Smooth muscle cell (in vitro differentiated cells): ENCODE data around the gene LRRC27. TPM values are rescaled to one million over a fixed set of nuclear protein-coding genes. Genes with fewer than 3 reads are reported as not detected.

Experiments
- DNase-seq: peaks from one replicate; lab custom pipeline; 2025; ENCODE audit not compliant: unreplicated experiment; lab: John Stamatoyannopoulos, UW
- H2AFZ ChIP-seq: fragments of 200-600 bp; sonication (generic); 2 replicates; pipeline ENCODE4 v1.6.0; 2016; ENCODE audit warnings: antibody characterized with exemption, low read depth, mild to moderate bottlenecking
- H3F3A ChIP-seq: fragments of 200-600 bp; sonication (generic); 2 replicates; pipeline ENCODE4 v1.6.0; 2017; ENCODE audit warnings: antibody characterized with exemption, low read depth
- H3K27ac ChIP-seq: fragments of 200-600 bp; sonication (generic); 2 replicates; pipeline ENCODE4 v1.5.1; 2016; ENCODE audit warnings: low read depth, mild to moderate bottlenecking
- H3K27me3 ChIP-seq: fragments of 200-600 bp; sonication (generic); 2 replicates; pipeline ENCODE4 v1.6.1; 2016; ENCODE audit warnings: low read depth, mild to moderate bottlenecking
- H3K36me3 ChIP-seq: fragments of 200-600 bp; sonication (generic); 2 replicates; pipeline ENCODE4 v1.5.1; 2016; ENCODE audit warnings: low read depth
- H3K4me1 ChIP-seq: fragments of 200-600 bp; sonication (generic); 2 replicates; pipeline ENCODE4 v1.5.1; 2016; ENCODE audit warnings: low read depth
- H3K4me2 ChIP-seq: fragments of 200-600 bp; sonication (generic); 2 replicates; pipeline ENCODE4 v1.6.0; 2016; ENCODE audit warnings: mild to moderate bottlenecking
- H3K4me3 ChIP-seq: fragments of 200-600 bp; sonication (generic); 2 replicates; pipeline ENCODE4 v1.5.1; 2016; ENCODE audit warnings: mild to moderate bottlenecking
- H3K79me2 ChIP-seq: fragments of 200-600 bp; sonication (generic); 2 replicates; pipeline ENCODE4 v1.6.0; 2016; ENCODE audit warnings: low read depth, mild to moderate bottlenecking
- H3K9ac ChIP-seq: fragments of 200-600 bp; sonication (generic); 2 replicates; pipeline ENCODE4 v1.6.0; 2016; ENCODE audit warnings: low read depth
- H3K9me3 ChIP-seq: fragments of 200-600 bp; sonication (generic); replicated peaks from 2 replicates; pipeline ENCODE4 v1.5.1; 2016; ENCODE audit warnings: low read depth
- H4K20me1 ChIP-seq: fragments of 200-600 bp; sonication (generic); 2 replicates; pipeline ENCODE4 v1.6.0; 2016; ENCODE audit warnings: low read depth
- WGBS: methylation state at CpG from one replicate; pipeline ENCODE4 v1.1.7; 2016; ENCODE audit warnings: low lambda C conversion rate; 5-methylcytosine and 5-hydroxymethylcytosine counted together
- polyA plus RNA-seq: library from polyadenylated mRNA; unstranded; fragments of >200 nt; fragmentation: Nextera tagmentation; extraction: Ambion mirVana; gene quantifications from 2 replicates; pipeline ENCODE4 v1.2.1, GENCODE V29; 2016
- total RNA-seq: library from RNA; depleted of rRNA; stranded (reverse); fragments of >200 nt; gene quantifications from 2 replicates; pipeline ENCODE4 v1.2.3, GENCODE V29; 2014
- TF ChIP-seq, protein P1 (sequence below): fragments of 200-600 bp; sonication (generic); IDR thresholded peaks from 2 replicates; pipeline ENCODE4 v1.5.1; 2017; ENCODE audit warnings: borderline replicate concordance, mild to moderate bottlenecking, antibody characterized with exemption; ENCODE audit not compliant: insufficient read depth, poor library complexity, severe bottlenecking

Gene LRRC27
- total and polyA plus RNA-seq, 2 experiments from 2014 or later = 7.6 to 11.5 TPM

DNA sequence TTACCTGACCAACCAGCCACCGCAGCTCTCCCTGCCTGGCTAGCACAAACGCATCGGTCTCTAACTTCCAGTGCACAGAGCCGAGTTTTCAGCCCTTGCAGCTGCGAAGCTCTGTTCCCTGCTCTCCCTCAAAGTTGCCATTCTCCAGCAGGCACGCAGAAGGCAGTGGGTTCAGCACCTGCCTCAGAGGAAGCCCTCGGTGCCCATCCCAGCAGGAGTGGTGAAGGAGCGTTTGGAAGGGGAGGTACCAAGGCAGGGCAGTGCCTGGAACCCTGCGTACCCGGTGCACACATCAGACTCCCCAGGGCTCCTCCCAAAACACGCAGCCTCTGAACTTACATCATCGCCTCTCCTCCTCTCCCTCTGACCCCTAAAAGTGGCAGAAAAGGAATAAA, 22.5 kb upstream of the LRRC27 start:
- WGBS = 86% methylated on average over 12 of the region's 12 CpGs
- TF ChIP-seq, protein P1, sequence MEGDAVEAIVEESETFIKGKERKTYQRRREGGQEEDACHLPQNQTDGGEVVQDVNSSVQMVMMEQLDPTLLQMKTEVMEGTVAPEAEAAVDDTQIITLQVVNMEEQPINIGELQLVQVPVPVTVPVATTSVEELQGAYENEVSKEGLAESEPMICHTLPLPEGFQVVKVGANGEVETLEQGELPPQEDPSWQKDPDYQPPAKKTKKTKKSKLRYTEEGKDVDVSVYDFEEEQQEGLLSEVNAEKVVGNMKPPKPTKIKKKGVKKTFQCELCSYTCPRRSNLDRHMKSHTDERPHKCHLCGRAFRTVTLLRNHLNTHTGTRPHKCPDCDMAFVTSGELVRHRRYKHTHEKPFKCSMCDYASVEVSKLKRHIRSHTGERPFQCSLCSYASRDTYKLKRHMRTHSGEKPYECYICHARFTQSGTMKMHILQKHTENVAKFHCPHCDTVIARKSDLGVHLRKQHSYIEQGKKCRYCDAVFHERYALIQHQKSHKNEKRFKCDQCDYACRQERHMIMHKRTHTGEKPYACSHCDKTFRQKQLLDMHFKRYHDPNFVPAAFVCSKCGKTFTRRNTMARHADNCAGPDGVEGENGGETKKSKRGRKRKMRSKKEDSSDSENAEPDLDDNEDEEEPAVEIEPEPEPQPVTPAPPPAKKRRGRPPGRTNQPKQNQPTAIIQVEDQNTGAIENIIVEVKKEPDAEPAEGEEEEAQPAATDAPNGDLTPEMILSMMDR = no peak

DNA sequence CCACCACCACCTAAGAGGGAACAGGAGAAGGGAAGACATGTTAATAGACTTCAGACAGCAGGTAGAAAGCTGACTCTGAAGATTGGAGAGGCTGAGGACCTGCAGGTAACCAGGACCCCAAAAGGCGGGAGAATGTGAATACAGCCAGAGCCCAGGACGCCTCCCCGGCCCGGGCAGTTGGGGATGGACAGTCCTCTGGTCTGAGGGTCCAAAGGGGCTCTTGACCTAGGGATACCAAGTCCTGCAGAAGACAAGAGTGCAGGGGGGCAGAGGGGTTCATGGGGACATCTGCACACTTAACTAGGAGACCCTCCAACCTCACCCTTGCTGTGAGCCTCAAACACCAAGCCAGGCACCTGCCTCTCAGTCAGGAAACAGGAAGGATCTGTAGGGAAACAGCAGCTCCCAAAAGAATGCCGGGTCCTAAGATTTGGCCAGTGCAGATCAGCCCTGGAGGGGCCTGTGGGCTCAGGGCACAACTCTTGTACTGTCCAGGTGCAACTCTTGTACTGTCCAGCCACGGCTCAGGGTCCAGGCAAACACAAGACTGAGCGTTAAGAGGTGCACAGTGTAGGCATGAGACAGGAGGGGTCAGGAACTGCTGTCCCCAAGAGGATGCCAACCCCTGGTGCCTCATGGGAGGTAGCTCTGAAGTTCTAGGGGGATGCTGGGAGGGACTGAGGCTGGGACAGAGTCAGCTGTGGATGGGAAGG, 22.0 kb upstream of the LRRC27 start:
- Histone ChIP-seq H3K36me3 (no peaks in the 10 kb centered on the region), H3K27me3 (peaks cover 18% of the 10 kb centered on the region), H3K27ac (no peak overlapping the region), H3K9ac (no peak overlapping the region), H3K4me1 (peaks cover 7% of the 10 kb centered on the region), H3F3A (no peaks in the 10 kb centered on the region), H3K9me3 (no peaks in the 10 kb centered on the region), H4K20me1 (no peaks in the 10 kb centered on the region), H3K4me3 (no peak overlapping the region), H2AFZ (no peak overlapping the region), H3K79me2 (no peaks in the 10 kb centered on the region), H3K4me2 (no peak overlapping the region)
- DNase-seq = no peak
- TF ChIP-seq, protein P1 = no peak
- WGBS = 96% methylated on average over 7 of the region's 7 CpGs

More for the DNA sequence above, 22.5 kb upstream of the LRRC27 start:
- H3K79me2 ChIP-seq = no peaks in the 10 kb centered on the region
- no peak overlapping the region for H3K27ac ChIP-seq
- no peak overlapping the region for H3K4me2 ChIP-seq
- no peaks in the 10 kb centered on the region for H3F3A ChIP-seq
- no peaks in the 10 kb centered on the region for H3K9me3 ChIP-seq
- no peaks in the 10 kb centered on the region for H3K36me3 ChIP-seq
- H2AFZ ChIP-seq = no peak overlapping the region
- peaks cover 21% of the 10 kb centered on the region for H3K27me3 ChIP-seq
- no peak overlapping the region for H3K9ac ChIP-seq
- peaks cover 7% of the 10 kb centered on the region for H3K4me1 ChIP-seq
- DNase-seq = no peak
- H4K20me1 ChIP-seq = no peaks in the 10 kb centered on the region
- no peak overlapping the region for H3K4me3 ChIP-seq

DNA sequence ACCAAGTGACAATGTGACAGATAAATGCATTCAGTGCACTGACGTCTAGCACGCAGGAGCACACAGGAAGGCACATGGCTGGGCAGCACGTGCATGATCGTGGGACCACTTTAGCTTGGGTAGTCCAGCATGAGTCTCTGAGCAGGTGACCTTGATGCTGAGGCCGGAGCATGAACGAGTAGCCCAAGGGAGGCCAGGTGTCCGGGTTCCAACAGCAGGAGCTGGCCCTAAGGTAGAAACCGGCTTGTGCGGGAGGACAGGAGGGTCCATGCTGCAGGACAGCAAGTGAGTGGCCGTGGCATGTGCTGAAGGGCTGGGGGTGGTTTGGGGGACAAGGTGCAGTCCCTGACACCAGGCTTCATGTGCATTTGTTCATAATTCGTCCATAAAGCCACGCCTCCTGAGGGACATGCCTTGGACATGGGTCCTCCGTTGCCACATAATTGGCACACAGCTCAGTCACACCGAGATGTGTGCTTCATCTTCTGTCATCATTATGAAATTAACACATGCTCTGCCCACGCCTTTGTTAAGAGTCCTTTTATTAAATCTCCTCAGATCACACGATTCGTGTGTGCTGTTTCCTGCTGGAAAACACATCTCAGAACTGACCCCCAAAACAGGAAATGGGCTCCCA, 21.2 kb upstream of the LRRC27 start:
- H3K36me3 ChIP-seq = no peaks in the 10 kb centered on the region
- TF ChIP-seq, protein P1 = no peak
- 91% methylated on average over 17 of the region's 17 CpGs for WGBS
- no peak overlapping the region for H3K4me3 ChIP-seq
- H3K9ac ChIP-seq = no peak overlapping the region
- no peak overlapping the region for H3K4me2 ChIP-seq
- DNase-seq = no peak
- no peaks in the 10 kb centered on the region for H4K20me1 ChIP-seq
- peaks cover 7% of the 10 kb centered on the region for H3K4me1 ChIP-seq
- H3K79me2 ChIP-seq = no peaks in the 10 kb centered on the region
- no peak overlapping the region for H2AFZ ChIP-seq
- peaks cover 16% of the 10 kb centered on the region for H3K27me3 ChIP-seq
- H3K9me3 ChIP-seq = no peaks in the 10 kb centered on the region
- no peak overlapping the region for H3K27ac ChIP-seq
- no peaks in the 10 kb centered on the region for H3F3A ChIP-seq
